GM12873 (cell line): ENCODE measurements around the gene FTCDNL1.

Experiments used
- TF ChIP-seq, protein P1 (sequence below): IDR thresholded peaks from 2 replicates; pipeline ENCODE4 v1.5.1; 2012; ENCODE audit warnings: low read depth, mild to moderate bottlenecking, moderate library complexity, low read length, control low read depth; ENCODE audit not compliant: insufficient read depth; ENCODE audit errors: missing control alignments

Gene FTCDNL1

DNA sequence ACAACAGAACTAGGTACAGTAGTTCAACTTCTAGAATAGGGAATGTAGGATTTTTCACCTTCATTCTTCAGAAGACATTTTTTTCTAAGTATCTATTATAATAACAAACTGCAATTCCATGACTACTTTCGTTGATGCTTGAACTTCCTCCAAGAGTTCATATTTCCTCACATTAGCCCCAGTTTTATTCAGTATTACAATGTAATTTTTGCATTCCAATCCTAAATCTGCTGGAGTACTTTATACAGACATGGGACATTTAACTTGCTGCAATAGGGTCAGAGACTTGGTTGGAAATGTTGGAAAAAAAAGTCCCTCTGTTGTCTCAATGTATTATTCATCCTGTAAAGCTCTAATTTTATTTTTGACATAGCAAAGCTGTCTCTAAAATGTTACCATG lies 19.6 kb upstream of the FTCDNL1 start:
- TF ChIP-seq, protein P1, sequence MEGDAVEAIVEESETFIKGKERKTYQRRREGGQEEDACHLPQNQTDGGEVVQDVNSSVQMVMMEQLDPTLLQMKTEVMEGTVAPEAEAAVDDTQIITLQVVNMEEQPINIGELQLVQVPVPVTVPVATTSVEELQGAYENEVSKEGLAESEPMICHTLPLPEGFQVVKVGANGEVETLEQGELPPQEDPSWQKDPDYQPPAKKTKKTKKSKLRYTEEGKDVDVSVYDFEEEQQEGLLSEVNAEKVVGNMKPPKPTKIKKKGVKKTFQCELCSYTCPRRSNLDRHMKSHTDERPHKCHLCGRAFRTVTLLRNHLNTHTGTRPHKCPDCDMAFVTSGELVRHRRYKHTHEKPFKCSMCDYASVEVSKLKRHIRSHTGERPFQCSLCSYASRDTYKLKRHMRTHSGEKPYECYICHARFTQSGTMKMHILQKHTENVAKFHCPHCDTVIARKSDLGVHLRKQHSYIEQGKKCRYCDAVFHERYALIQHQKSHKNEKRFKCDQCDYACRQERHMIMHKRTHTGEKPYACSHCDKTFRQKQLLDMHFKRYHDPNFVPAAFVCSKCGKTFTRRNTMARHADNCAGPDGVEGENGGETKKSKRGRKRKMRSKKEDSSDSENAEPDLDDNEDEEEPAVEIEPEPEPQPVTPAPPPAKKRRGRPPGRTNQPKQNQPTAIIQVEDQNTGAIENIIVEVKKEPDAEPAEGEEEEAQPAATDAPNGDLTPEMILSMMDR: no peak

GRCh38 chr2:199869653-199870052 lies 18.7 kb upstream of the FTCDNL1 start:
- TF ChIP-seq, protein P1: no peak

GRCh38 chr2:199869227-199869541 lies 18.2 kb upstream of the FTCDNL1 start:
- TF ChIP-seq, protein P1: no peak

GRCh38 chr2:199868431-199869226 lies 17.6 kb upstream of the FTCDNL1 start:
- TF ChIP-seq, protein P1: no peak

GRCh38 chr2:199865905-199866304 lies 14.9 kb upstream of the FTCDNL1 start:
- TF ChIP-seq, protein P1: no peak

DNA sequence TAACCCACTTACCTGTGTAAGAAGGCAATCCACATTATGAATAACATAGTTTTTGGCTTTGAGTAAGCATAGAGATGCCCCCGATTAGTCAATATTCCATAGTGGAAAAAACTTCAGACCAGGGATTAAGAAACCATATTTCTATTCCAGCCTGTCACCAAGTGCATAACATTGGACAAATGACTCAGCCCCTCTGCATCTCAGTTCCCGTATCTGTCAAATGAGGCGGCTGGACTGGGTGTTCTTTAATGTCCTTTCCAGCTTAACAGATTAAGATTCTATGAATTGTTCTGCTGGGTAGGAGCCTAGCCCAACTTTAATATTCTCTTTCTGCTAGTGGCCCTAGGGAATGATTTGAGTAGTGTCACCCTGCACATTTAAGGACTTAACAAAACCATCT lies 11.8 kb upstream of the FTCDNL1 start:
- TF ChIP-seq, protein P1: no peak

- TF ChIP-seq, protein P1: peak; percentile 39
Observed at GRCh38 chr2:199861132-199861774, 10.3 kb upstream of the FTCDNL1 start.
